DOHH2 (cell line): Measurements from ENCODE around the gene ADAMTS7.

ENCODE experiments used
- EZH2phosphoT487 ChIP-seq: fragments of 200-600 bp; sonication (generic); IDR thresholded peaks from 2 replicates; pipeline ENCODE4 v1.6.1; 2017; ENCODE audit warnings: borderline replicate concordance, mild to moderate bottlenecking, antibody characterized with exemption, low read length, moderate library complexity, mixed read lengths
- TF ChIP-seq, protein P1 (sequence below): fragments of 200-600 bp; sonication (generic); IDR thresholded peaks from one replicate; pipeline ENCODE4 v1.5.1; 2014; ENCODE audit warnings: antibody characterized with exemption, mild to moderate bottlenecking, low read depth, low read length; ENCODE audit not compliant: poor library complexity, severe bottlenecking

DNA sequence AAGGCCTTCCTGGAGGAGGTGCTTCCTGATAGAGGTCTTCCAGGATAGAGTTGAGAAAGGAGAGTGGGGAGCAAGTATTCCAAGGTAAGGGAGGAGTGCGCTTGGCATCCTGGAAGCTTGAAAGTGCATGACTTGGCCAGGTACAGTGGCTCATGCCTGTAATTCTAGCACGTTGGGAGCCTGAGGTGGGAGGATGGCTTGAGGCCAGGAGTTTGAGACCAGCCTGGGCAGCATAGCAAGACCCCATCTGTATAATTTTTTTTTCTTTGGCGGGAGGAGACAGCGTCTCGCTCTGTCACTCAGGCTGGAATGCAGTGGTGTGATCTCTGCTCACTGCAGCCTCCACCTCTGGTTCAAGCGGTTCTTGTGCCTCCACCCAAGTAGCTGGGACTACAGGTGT lies 42.2 kb upstream of the ADAMTS7 start:
- no peak for TF ChIP-seq EZH2phosphoT487
- TF ChIP-seq, protein P1, sequence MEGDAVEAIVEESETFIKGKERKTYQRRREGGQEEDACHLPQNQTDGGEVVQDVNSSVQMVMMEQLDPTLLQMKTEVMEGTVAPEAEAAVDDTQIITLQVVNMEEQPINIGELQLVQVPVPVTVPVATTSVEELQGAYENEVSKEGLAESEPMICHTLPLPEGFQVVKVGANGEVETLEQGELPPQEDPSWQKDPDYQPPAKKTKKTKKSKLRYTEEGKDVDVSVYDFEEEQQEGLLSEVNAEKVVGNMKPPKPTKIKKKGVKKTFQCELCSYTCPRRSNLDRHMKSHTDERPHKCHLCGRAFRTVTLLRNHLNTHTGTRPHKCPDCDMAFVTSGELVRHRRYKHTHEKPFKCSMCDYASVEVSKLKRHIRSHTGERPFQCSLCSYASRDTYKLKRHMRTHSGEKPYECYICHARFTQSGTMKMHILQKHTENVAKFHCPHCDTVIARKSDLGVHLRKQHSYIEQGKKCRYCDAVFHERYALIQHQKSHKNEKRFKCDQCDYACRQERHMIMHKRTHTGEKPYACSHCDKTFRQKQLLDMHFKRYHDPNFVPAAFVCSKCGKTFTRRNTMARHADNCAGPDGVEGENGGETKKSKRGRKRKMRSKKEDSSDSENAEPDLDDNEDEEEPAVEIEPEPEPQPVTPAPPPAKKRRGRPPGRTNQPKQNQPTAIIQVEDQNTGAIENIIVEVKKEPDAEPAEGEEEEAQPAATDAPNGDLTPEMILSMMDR: no peak
